GM21381 (cell line): Measurements from ENCODE around the gene FBXO27.
"Not testable (repeated sequence)": the region's sequence is repeated elsewhere in the genome, so short reads cannot be mapped to it uniquely, and the experiment has no call there.

Experiments
- ATAC-seq: cut with Tn5 transposase; IDR thresholded peaks from one replicate; pipeline ENCODE4 v1.9.1; 2021; ENCODE audit warnings: mild to moderate bottlenecking, moderate library complexity; ENCODE audit not compliant: unreplicated experiment

The FBXO27 gene

DNA sequence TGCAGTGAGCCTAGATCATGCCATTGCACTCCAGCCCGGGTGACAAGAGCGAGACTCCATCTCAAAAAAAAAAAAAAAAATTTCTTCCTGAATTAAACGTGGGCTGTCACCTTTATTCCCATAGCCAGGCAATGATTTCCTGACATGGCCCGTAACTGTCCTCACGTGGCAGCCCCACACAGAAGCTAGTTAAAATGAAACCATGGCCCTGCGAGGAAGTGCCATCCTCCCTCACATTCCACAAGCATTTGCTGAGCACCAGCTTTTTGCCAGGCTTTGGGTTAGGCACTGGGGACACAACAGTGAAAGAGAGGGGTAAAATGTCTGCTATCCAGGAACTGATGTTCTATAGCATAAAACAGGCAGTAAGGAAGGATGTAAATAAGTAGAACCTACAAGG lies 13.2 kb upstream of the FBXO27 start:
- ATAC-seq = no peak

DNA sequence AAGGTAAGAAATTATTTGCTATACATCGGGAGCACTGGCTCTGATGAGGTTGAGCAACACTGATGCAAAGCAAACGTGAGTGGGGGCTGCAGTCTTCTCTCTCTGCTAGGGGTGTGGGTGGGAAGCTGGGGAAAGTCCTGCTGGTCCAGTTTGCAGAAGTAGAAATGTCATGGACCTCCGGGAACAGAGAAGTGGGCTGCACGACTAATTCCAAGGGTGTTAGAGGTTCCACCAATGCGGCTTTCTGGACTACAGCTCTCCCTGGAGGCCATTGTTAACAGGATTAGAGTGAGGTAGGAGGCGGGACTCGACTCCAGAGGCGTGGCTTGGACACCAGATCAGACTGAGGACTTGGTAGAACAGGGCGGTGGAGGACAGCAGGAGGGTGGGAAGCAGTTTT lies 5.7 kb upstream of the FBXO27 start:
- ATAC-seq = no peak

DNA sequence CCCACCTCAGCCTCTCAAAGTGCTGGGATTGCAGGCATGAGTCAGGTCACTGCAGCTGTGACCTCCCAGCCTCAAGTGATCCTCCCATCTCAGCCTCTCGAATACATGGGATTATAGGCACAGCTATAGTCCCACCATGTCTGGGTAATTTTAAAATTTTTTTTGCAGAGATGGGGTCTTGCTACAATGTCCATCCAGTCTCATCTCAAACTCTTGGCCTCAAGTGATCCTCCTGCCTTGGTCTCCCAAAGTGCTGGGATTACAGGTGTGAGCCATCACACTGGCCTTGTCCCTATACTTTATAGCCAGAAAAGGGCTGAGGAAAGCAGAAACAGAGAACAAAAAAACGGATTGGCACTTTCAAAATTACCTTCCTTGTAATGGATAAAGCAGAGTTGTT lies 4.8 kb upstream of the FBXO27 start:
- no peak for ATAC-seq

DNA sequence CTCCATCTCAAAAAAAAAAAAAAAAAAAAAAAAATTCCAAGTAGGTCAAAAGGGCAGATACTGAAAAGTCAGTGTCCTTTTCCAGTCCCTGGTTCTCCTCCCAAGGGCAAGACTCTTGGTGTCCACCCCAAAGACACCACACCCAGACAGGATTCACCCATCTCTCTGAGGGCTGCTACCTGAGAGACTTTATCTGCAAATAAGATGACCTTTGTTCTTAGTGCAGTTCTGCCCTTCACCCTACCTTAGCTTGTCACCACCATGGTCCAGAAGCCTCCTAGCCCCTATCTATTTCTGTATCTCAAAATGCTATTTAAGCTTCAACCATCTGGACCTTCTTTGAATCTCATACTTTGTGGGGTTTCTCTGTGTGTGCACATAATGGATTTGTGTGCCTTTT lies 4.2 kb upstream of the FBXO27 start:
- ATAC-seq = no peak

DNA sequence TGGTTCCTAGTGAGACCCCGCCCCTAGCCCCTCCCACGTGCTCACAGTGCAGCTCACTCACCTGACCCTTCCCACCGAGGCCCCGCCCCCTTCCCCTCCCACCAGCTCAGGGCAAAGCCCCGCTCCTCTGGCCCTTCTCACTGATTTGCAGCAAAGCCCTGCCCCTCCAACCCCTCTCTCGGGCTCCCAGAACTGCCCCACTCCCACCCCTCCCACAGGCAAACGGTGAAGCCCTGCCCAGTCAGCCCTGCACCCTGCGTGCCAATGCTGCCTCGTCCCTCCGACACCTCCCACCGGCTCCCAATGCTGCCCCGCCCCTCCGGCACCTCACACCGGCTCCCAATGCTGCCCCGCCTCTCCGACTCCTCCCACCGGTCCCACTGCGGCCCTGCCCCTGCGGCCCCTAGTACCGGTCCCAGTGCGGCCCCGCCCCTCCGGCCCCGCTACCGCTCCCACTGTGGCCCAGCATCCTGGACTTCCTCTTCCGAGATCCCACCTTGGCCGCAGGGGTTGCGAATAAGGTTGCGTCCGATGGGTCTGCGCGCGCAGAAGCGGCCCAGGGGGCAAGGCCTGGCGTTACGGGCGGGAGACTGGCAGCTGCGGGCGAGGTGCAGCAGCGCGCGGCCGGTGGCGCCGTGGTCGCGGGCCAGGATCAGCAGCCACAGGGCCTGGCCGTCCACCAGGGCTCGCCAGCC lies 834 bp downstream of the FBXO27 start:
- peak; percentile 71 for ATAC-seq

DNA sequence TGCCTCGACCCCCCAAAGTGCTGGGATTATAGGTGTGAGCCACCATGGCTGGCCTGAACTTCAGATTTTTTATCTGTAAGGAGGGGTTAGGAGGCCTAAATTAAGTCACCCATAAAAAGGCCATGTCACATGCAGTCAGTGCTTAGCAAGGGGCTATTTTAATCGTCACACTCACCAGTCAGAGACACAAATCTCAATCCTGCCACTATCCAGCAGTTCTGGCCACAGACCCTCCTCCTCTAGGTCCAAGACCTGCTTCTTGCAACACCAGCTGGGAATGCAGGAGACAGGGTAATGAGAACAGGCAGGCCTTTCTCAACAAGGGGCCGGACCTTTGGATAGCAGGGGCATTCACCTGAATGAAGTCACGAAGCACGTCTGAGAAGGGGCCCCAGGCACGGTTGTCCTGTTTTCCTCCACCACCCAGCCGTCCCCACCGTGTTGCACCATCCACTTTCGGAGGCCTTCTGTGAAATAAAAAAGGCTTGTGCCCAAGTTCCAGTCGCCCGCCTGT lies 1.4 kb downstream of the FBXO27 start:
- no peak for ATAC-seq

DNA sequence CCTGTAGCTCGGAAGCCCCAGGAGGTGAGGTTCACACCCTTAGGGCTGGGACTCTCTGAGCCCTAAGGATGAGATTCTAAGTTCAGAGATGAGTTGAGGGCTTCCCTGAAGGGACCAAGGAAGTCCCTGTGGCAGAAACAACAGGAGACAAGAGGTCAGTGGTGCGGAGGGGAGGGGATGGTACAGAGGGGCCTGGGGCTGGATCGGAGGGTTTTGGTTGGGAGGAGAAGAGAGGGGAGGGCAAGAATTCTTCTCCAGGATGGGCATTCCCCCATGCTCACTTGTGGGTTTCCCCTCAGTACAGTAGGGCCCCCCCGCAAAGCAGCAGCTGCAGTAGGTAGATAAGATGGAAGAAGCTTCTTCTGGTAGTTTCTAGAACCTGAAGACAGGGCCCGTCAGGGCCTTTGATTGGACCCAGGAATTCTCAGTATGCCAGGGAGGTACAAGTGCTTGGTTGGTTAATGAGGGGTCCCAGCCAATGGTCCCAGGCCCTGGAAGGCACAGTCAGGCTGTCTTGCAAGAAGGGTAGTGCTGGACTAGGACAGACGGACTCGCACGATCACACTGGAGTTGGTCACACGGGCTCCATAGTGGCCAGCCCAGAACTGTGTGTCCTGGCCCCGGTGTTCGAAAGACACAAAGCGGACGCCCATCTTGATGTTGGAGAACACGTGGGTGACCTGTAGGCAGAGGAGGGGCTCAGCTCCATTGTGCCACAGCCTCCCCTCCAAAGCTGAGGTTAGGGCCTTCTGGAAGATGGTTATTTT lies 7.3 kb downstream of the FBXO27 start:
- ATAC-seq = no peak

DNA sequence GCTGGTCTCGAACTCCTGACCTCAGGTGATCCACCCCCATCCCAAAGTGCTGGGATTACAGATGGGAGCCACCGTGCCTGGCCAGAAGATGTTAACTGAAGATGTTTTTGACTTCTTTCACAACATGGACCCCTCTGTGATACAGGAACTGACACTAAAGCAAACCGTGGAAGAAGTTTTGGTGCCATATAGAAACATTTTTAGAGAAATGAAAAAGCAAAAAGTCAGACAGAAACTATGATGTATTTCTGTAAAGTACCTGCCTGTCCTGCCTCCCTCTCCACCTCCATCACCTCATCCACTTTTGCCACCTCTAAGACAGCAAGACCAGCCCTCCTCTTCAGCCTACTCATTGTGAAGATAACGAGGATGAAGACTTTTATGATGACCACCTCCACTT lies 11.3 kb downstream of the FBXO27 start:
- no peak for ATAC-seq

DNA sequence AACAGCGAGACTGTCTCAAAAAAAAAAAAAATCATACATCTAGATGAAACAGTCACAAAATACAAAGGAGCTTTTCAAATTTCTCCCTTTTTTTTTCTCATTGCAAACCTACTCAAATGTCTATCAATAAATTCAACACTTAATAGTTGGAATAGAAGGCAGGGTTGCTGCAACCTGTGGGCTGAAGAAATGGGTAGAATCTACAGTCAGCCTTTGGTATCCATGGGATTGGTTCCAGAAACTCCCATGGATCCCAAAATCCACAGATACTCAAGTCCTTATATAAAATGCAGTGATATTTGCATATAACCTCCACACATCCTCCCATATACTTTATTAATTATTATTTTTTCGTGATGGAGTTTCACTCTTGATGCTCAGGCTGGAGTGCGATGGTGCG lies 14.7 kb downstream of the FBXO27 start:
- ATAC-seq = no peak

DNA sequence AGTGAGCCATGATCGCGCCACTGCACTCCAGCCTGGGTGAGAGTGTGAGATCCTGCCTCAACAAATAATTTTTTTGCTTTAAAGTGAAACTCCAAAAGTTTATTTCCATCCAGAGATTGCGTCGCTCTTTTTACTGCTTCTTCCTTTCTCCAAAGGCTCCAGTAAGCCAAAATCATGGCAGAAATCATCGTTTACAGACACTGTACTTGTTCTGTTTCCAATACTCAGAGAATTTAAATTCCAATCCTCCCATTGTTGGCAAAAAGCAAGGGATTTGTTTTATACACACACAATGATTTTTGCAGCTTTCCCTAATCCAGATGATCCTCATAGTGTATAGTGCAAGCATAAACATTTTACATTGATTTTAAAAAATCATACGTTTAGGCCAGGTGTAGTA lies 15.3 kb downstream of the FBXO27 start:
- ATAC-seq = no peak

DNA sequence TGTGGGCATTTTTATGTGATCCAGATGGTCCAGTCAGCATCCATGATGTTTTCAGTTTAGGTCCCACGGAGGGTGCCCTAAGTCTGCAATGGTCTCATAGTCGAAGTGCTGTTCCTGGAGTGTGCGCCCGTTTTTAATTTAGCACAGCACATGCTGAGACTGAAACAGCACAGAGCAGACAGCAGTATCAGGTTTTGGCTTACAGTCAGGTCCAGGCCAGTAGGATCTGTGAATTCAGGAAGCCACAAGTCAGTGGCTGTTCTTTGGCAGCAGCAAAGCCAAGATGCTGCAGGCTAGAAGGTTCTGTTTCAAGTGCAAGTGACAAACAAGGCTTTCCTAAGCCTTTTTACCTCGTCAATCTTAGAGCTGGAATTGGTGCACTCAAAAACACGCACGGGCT lies 18.3 kb downstream of the FBXO27 start:
- no peak for ATAC-seq

DNA sequence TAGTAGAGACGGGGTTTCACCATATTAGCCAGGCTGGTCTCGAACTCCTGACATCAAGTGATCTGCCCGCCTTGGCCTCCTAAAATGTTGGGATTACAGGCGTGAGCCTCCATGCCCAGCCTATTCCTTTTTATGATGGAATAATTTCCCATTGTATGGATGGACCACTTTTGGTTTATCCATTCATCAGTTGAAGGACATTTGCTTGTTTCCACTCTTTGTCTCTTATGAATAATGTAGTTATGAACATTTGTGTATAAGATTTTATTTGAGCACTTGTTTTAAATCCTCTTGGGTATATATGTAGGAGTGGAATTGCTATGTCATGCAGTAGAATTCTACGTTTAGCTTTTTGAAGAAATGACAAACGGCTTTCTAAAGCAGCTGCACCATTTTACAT lies 23.3 kb downstream of the FBXO27 start:
- ATAC-seq = no peak

DNA sequence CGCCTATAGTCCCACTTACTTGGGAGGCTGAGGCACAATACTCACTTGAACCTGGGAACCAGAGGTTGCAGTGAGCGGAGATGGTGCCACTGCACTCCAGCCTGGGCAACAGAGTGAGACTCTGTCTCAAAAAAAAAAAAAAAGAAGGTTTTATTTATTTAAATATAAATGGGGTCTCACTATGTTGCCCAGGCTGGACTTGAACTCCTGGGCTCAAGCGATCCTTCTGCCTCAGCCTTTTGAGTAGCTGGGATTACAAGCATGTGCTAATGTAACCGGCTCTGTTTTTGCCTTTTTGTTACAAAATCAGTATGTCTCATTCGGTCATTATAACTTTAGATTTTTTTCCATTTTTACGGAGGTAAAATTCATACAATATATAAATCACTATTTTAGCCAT lies 24.2 kb downstream of the FBXO27 start:
- ATAC-seq = no peak

DNA sequence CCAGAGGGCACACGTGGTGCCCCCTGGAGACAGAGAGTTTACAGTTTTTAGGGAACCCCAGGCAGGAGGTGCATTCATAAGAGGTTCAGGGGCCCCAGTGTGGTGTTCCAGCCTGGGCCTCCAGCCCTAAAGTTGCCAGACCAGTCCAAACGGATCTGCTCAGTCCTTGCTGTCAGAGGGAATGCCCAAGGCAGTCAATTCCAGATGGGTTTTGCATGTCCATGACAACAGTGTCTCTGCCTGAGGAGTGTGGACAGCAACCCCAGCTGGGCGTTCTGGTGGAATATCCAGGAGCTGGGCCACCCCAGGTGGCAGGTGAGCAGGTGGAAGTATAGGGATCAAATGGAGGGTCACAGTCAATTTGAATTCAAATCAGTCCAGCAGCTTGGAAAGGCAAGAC lies 25.3 kb downstream of the FBXO27 start:
- no peak for ATAC-seq

DNA sequence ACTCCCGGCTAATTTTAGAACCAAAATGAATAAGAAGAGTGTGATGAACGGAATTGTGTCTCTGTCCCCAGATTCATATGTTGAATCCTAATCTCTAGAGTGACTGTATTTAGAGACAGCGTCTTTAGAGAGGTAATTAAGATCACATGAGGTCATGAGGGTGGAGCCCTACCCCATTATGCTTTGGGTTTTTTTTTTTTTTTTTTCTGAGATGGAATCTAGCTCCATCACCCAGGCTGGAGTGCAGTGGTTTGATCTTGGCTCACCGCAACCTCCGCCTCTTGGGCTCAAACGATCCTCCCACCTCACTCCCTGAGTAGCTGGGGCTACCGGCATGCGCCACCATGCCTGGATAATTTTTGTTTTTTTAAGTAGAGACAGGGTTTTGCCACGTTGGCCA lies 27.9 kb downstream of the FBXO27 start:
- no peak for ATAC-seq

DNA sequence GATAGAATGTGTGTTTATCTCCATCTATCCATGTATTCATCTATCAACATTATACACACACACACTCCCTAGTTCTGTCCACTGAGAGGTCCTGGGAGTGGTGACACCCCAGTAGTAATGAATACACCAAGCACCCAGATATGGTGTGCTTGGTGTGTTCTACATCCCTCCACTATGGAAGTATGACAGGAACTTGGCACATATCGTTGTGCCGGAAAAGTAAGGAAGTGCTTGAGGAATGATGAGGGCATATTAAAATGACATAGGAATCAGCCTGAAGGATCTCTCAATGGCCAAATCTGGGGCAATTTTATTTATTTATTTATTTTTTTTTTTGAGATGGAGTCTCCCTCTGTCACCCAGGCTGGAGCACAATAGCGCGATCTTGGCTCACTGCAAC lies 28.6 kb downstream of the FBXO27 start:
- no peak for ATAC-seq

DNA sequence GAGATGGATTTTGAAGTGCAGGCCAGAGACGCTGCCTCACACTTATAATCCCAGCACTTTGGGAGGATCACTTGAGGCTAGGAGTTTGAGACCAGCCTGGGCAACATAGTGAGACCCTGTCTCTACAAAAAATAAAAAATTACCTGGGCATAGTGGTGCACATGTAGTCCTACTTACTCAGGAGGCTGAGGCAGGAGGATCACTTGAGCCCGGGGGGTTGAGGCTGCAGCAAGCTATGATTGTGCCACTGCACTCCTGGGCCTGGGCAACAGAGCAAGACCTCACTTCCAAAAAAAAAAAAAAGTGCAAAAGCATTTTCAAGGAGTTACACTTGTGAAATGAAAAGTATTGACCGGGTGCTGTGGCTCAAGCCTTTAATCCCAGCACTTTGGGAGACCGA lies 29.2 kb downstream of the FBXO27 start:
- no peak for ATAC-seq

DNA sequence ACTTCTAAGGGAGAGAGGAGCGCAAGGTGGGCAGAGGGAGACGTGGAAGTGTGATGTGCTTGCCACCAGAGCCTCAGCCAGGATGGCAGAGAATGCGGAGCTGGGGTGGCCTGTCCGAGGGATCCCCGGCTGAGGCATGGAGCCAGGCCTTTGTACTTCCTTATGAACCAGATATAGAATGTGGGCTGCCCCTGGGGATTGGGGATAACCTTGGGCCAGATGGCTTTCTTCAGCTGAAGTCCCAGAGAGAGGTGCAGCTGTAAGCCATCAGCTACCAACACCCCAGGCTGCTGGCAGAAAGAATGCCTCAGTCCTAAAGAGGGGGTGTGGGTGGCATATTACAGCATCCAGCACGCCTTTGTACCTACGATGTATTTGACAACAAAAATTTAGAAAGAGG lies 31.3 kb downstream of the FBXO27 start:
- no peak for ATAC-seq

DNA sequence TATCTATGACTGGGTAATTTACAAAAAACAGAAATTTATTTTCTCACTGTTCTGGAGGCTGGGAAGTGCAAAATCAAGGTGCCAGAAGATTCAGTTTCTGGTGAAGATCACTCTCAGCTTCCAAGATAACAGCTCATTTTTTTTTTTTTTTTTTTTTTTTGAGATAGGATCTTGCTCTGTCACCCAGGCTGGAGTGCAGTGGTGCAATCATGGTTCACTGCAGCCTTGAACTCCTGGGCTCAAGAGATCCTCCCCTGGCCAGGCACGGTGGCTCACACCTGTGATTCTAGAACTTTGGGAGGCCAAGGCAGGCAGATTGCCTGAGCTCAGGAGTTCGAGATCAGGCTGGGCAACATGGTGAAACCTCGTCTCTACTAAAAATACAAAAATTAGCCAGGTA lies 34.8 kb downstream of the FBXO27 start:
- ATAC-seq = not testable (repeated sequence)

DNA sequence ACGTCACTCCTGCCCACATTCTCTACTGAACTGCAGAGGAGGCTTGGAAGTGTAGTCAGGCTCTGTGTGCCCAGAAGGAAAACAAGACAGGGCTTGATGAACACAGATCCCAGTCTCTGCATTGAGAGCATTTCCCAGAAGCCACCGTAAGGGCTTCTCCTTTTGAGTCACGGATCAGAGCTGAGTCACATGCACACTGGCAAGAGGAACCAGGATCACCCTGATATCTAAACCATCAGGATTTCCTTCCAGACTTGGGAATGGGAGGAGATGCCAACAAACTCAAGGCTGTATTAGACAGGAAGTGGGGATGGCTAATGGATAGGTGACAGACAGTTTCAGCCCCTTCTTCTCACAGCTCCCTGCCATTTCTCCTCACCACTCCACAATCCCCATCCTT lies 39.1 kb downstream of the FBXO27 start:
- ATAC-seq = no peak

DNA sequence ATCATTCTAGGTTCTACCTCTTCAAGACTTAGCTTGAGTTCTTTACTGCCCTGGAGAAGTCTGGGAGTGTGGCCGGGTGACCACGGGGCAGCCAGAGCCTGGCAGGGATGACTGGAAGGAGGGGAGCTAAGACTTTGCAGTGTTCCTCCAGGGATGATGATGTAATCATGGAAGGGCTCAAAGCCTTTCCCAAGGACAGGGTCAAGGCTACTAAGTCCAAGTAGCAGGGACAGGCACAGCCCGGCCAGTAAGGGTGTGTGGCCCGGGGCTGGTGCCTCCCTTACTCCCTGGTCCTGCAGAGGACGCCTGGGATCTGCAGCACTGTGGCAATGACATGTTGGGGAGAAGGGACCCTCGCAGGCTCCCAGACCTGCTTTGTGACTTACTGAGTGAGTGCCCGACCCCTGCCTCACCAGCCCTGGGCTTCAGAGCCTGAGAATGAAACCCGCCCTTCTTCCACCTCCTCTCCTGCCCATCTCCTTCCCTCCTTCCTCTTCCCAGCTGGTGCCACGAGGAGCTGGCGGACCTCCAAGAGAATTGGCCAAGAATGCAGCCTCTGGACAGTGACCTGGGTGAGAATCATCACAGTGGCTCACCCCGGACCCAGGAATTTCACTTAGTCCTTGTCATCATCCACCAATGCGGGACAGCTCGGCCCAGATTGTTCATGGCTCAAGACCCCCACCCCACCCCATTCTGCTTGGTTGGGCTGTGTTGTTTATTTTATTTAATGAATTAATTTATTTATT lies 41.2 kb downstream of the FBXO27 start:
- no peak for ATAC-seq

DNA sequence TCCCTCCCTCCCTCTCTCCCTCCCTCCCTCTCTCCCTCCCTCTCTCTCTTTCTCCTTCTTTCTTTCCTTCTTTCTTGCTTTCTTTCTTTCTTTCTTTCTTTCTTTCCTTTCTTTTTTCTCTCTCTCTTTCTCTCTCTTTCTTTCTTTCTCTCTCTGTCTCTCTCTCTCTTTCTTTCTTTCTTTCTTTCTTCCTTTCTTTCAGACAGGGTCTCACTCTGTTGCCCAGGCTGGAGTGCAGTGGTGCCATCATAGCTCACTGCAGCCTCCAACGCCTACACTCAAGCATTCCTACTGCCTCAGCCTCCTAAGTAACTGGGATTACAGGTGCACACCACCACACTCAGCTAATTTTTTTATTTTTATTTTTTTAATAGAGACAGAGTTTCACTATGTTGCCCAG lies 42.7 kb downstream of the FBXO27 start:
- ATAC-seq = not testable (repeated sequence)
